HG02840 (cell line): ENCODE data around the gene CALR.
"Not testable (repeated sequence)": the region's sequence is repeated elsewhere in the genome, so short reads cannot be mapped to it uniquely, and the experiment has no call there.

Experiments
- ATAC-seq: cut with Tn5 transposase; IDR thresholded peaks from one replicate; pipeline ENCODE4 v1.9.1; 2021; ENCODE audit warnings: mild to moderate bottlenecking, moderate library complexity, moderate number of reproducible peaks; ENCODE audit not compliant: unreplicated experiment, low FRiP score

Gene CALR

GRCh38 chr19:12952050-12952449 is 13.6 kb downstream of the CALR start:
- not testable (repeated sequence) for ATAC-seq

- no peak for ATAC-seq
Observed at GRCh38 chr19:12952488-12953137, 14.2 kb downstream of the CALR start.

- no peak for ATAC-seq
Observed at GRCh38 chr19:12953138-12953798, 14.9 kb downstream of the CALR start.

- no peak for ATAC-seq
Observed at GRCh38 chr19:12953799-12954611, 15.6 kb downstream of the CALR start.

- ATAC-seq = no peak
Observed at GRCh38 chr19:12954612-12954962, 16.2 kb downstream of the CALR start.

- ATAC-seq = not testable (repeated sequence)
Observed at GRCh38 chr19:12955575-12955974, 17.2 kb downstream of the CALR start.

- ATAC-seq = no peak
Observed at GRCh38 chr19:12955996-12956395, 17.6 kb downstream of the CALR start.

GRCh38 chr19:12956446-12957388 is 18.3 kb downstream of the CALR start, which contains the start of gene GADD45GIP1:
GADD45GIP1 (minus strand) TSS chr19:12957223; CDS start chr19:12957212, 11 bp downstream.
- ATAC-seq = no peak

GRCh38 chr19:12957389-12957952 is 19.1 kb downstream of the CALR start:
- not testable (repeated sequence) for ATAC-seq

- no peak for ATAC-seq
Observed at GRCh38 chr19:12959481-12959880, 21.1 kb downstream of the CALR start.

- peak; percentile 65 for ATAC-seq
Observed at GRCh38 chr19:12965017-12965811, 26.8 kb downstream of the CALR start.

GRCh38 chr19:12965812-12966135 is 27.4 kb downstream of the CALR start:
- no peak for ATAC-seq

- no peak for ATAC-seq
Observed at GRCh38 chr19:12967907-12968306, 29.5 kb downstream of the CALR start.

GRCh38 chr19:12969292-12969988 is 31.0 kb downstream of the CALR start, which contains the start of gene DAND5:
DAND5 (plus strand) TSS chr19:12969576; CDS start chr19:12969661, 85 bp downstream.
- no peak for ATAC-seq

- no peak for ATAC-seq
Observed at GRCh38 chr19:12970070-12970820, 31.8 kb downstream of the CALR start.

- ATAC-seq = no peak
Observed at GRCh38 chr19:12973236-12973635, 34.8 kb downstream of the CALR start.

GRCh38 chr19:12974301-12975220 is 36.2 kb downstream of the CALR start:
- no peak for ATAC-seq
